Lung (tissue), 12 donors: ENCODE data around the gene RANBP1. TPM values are rescaled to one million over a fixed set of nuclear protein-coding genes. Genes with fewer than 3 reads are reported as not detected.

Experiments
- ATAC-seq: fragments of 200-7000 bp; cut with Tn5 transposase; one replicate; pipeline ENCODE4 v1.9.1; 2020; ENCODE audit warnings: moderate number of reproducible peaks; ENCODE audit not compliant: insufficient read depth, low FRiP score
- DNase-seq, 3 donors: peaks; one replicate each; pipeline ENCODE4 v3.0.0-alpha.2; 2013 to 2017
- H3K27ac ChIP-seq, 2 donors: one replicate each; pipeline ENCODE4 v1.5.1; 2013; ENCODE audit warnings: mild to moderate bottlenecking in 2 of 2, moderate library complexity in 2 of 2, control low read depth in 1 of 2, inconsistent platforms in 1 of 2, low read depth in 1 of 2, low read length in 1 of 2
- H3K27me3 ChIP-seq, 3 donors: one replicate each; pipeline ENCODE4 v1.5.1; 2013; ENCODE audit warnings: low read length in 2 of 3; ENCODE audit not compliant: control insufficient read depth in 3 of 3, insufficient read depth in 3 of 3
- H3K36me3 ChIP-seq, 4 donors: one replicate each; pipeline ENCODE4 v1.5.1; 2013; ENCODE audit warnings: low read length in 4 of 4, mild to moderate bottlenecking in 1 of 4, moderate library complexity in 1 of 4; ENCODE audit not compliant: control insufficient read depth in 4 of 4, insufficient read depth in 4 of 4
- H3K4me1 ChIP-seq, 5 donors: one replicate each; pipeline ENCODE4 v1.5.1; 2013; ENCODE audit warnings: low read length in 5 of 5, mild to moderate bottlenecking in 2 of 5, moderate library complexity in 1 of 5; ENCODE audit not compliant: control insufficient read depth in 5 of 5, insufficient read depth in 5 of 5
- H3K4me3 ChIP-seq: one replicate; pipeline ENCODE4 v1.5.1; 2013; ENCODE audit warnings: mild to moderate bottlenecking, control low read depth, moderate library complexity
- H3K9ac ChIP-seq, 2 donors: one replicate each; pipeline ENCODE4 v1.5.1; 2013; ENCODE audit warnings: low read length in 2 of 2, control low read depth in 1 of 2; ENCODE audit not compliant: insufficient read depth in 1 of 2
- H3K9me3 ChIP-seq, 4 donors: one replicate each; pipeline ENCODE4 v1.5.1; 2013; ENCODE audit warnings: low read length in 3 of 4, mild to moderate bottlenecking in 1 of 4, moderate library complexity in 1 of 4; ENCODE audit not compliant: control insufficient read depth in 4 of 4, insufficient read depth in 3 of 4
- CTCF ChIP-seq: IDR thresholded peaks from 2 replicates; pipeline ENCODE4 v1.5.1; 2012; ENCODE audit warnings: mild to moderate bottlenecking; ENCODE audit errors: control extremely low read depth, extremely low read depth
- WGBS, 2 donors: extraction: QIAGEN DNeasy Blood & Tissue Kit; methylation state at CpG; one replicate each; pipeline ENCODE4 v1.1.7; 2013; 5-methylcytosine and 5-hydroxymethylcytosine counted together
- polyA plus RNA-seq, 2 donors: library from polyadenylated mRNA; stranded (reverse); fragments of 200-250 nt; gene quantifications; one replicate each; pipeline ENCODE4 v1.2.1, GENCODE V29; 2013
- total RNA-seq, 2 donors: library from RNA; depleted of rRNA in 1 of 2; stranded (reverse); fragments of >200 nt in 1 of 2; gene quantifications; one replicate each; pipeline ENCODE4 v1.2.1, GENCODE V29; 2014 to 2021
- donor health status: control.
- donor health status: control.
- donor health status: Bipolar disorder and iron deficiency.
- donor health status: healthy.
- donor health status: DM: yes; HTN: yes; CAD: no.

Gene RANBP1
- total and polyA plus RNA-seq, 4 donors = 72.9 to 119 (median 83.2) TPM

- Histone ChIP-seq H3K4me3 (no peak overlapping the region), H3K27me3 (no peaks in the 10 kb centered on the region), H3K9ac (no peak overlapping the region), H3K27ac (no peak overlapping the region), H3K4me1 (no peaks in the 10 kb centered on the region), H3K36me3 (peaks cover 0 to 24% (median 1%) of the 10 kb centered on the region in 4 donors), H3K9me3 (no peaks in the 10 kb centered on the region)
- ATAC-seq = no peak
- TF ChIP-seq CTCF = no peak
- WGBS, 2 donors = 61 to 74% methylated on average over 14 of the region's 14 CpGs
- no peak for DNase-seq
These were observed 31.5 kb downstream of the RANBP1 start for GRCh38 chr22:20147237-20147988.

- Histone ChIP-seq H3K4me1 (no peaks in the 10 kb centered on the region), H3K9ac (no peak overlapping the region), H3K27ac (no peak overlapping the region), H3K4me3 (no peak overlapping the region), H3K9me3 (no peaks in the 10 kb centered on the region), H3K27me3 (no peaks in the 10 kb centered on the region), H3K36me3 (peaks cover 0 to 15% (median 1%) of the 10 kb centered on the region in 4 donors)
- ATAC-seq (no peak), DNase-seq (no peak)
- TF ChIP-seq CTCF = no peak
- 85 to 88% methylated on average over 14 to 18 of the region's 18 CpGs for WGBS, 2 donors
These were observed 32.5 kb downstream of the RANBP1 start for GRCh38 chr22:20148414-20148813.

DNA sequence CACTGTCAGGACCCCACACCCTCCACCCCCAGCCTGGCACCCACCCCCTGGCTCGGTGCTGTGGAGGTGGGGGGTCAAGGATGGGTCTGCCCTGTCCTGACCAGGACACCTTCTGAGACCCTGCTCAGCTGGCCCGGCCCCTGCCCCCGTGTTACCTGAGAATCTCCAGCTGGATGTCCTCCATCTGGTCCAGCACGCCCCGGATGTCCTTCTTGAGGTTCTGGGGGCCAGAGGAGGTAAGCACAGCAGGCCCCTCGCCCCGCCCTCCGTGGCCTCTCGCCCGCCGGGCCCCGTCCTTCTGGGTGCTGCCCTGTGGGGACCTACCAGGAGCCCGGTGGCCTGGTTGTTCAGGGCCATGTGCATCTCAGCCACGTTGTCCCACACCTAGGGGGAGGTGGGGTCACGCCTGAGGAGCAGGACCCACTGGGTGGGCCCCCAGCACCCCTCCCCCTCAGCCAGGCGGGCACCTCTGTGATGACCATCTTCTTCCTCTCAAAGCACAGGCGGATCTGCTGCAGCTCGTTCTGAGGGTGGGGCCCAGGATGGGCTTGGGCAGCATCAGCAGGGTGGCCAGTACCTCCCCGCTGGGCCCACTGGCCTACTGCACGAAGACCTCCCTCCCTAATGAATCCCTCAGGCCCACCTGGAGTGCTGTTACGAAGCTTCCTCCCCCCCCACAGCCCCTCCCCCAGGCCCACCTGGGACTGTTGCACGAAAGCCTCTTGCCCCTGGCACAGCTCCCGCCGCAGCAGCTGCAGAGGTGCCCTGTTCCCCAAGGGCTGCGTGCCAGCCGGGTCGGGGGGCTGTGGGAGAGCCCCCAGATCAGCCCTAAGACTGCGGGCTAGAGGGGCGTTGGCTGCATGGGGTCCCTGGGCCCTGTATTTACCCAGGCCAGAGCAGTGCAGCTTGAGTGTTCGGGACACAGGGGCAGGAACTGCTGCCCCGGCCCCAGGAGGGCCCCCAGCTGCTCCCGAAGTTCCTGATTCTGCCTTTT lies 33.6 kb downstream of the RANBP1 start:
- Histone ChIP-seq H3K9me3 (no peaks in the 10 kb centered on the region), H3K27me3 (no peaks in the 10 kb centered on the region), H3K27ac (no peak overlapping the region), H3K4me3 (no peak overlapping the region), H3K9ac (no peak overlapping the region), H3K36me3 (peaks cover 0 to 8% (median 1%) of the 10 kb centered on the region in 4 donors), H3K4me1 (no peaks in the 10 kb centered on the region)
- ATAC-seq (no peak), DNase-seq (no peak)
- 65 to 70% methylated on average over 32 of the region's 32 CpGs for WGBS, 2 donors
- no peak for TF ChIP-seq CTCF
